Stimulated activated CD8-positive, alpha-beta memory T cell treated with anti-CD3 and anti-CD28 coated beads, Interleukin-2, amount 100 ng/mL, for 48 hours (primary cell): ENCODE results near the gene ESF1.
"Not testable (repeated sequence)": the region's sequence is repeated elsewhere in the genome, so short reads cannot be mapped to it uniquely, and the experiment has no call there.

Experiments
- DNase-seq, 2 donors: peaks; one replicate each; pipeline ENCODE4 v3.0.0-alpha.2; 2020; ENCODE audit warnings: low read depth in 2 of 2

ESF1 gene

GRCh38 chr20:13739731-13740649 is 44.7 kb downstream of the ESF1 start:
- DNase-seq, result no peak

- DNase-seq, result not testable (repeated sequence)
Measured at GRCh38 chr20:13738187-13738586, 46.5 kb downstream of the ESF1 start.

GRCh38 chr20:13736436-13737191 is 48.1 kb downstream of the ESF1 start:
- DNase-seq, result no peak

- DNase-seq, result no peak
Measured at GRCh38 chr20:13735826-13736225, 48.9 kb downstream of the ESF1 start.

- DNase-seq, result no peak
Measured at GRCh38 chr20:13723011-13723410, 61.7 kb downstream of the ESF1 start.

GRCh38 chr20:13718171-13718570 is 66.5 kb downstream of the ESF1 start:
- DNase-seq, result no peak

GRCh38 chr20:13717631-13718044 is 67.1 kb downstream of the ESF1 start:
- DNase-seq, result no peak

- no peak for DNase-seq
Measured at GRCh38 chr20:13715171-13715570, 69.5 kb downstream of the ESF1 start.

GRCh38 chr20:13708234-13708633 is 76.5 kb downstream of the ESF1 start:
- DNase-seq, result no peak

GRCh38 chr20:13703265-13703664 is 81.5 kb downstream of the ESF1 start:
- DNase-seq, result no peak

GRCh38 chr20:13701486-13701885 is 83.2 kb downstream of the ESF1 start:
- DNase-seq, result no peak

GRCh38 chr20:13700761-13701160 is 84.0 kb downstream of the ESF1 start:
- no peak for DNase-seq

- no peak for DNase-seq
Measured at GRCh38 chr20:13694420-13695150, 90.1 kb downstream of the ESF1 start.

- no peak for DNase-seq
Measured at GRCh38 chr20:13692802-13693736, 91.7 kb downstream of the ESF1 start.

GRCh38 chr20:13690943-13691342 is 93.8 kb downstream of the ESF1 start:
- no peak for DNase-seq

GRCh38 chr20:13687815-13688214 is 96.9 kb downstream of the ESF1 start:
- DNase-seq, result no peak

GRCh38 chr20:13685623-13686022 is 99.1 kb downstream of the ESF1 start:
- no peak for DNase-seq

GRCh38 chr20:13684566-13685222 is 100.0 kb downstream of the ESF1 start:
- DNase-seq, result no peak

GRCh38 chr20:13683833-13684232 is 100.9 kb downstream of the ESF1 start:
- no peak for DNase-seq
